GM12875 (cell line): ENCODE measurements around the gene TSEN2.

Source experiments
- H3K4me3 ChIP-seq: one replicate; pipeline ENCODE4 v1.5.1; 2011; ENCODE audit warnings: low read depth, low read length, control low read depth
- TF ChIP-seq, protein P1 (sequence below): IDR thresholded peaks from 2 replicates; pipeline ENCODE4 v1.5.1; 2011; ENCODE audit warnings: low read depth, mild to moderate bottlenecking, control low read depth, inconsistent platforms, low read length, moderate library complexity, borderline replicate concordance; ENCODE audit not compliant: insufficient read depth

TSEN2 gene

DNA sequence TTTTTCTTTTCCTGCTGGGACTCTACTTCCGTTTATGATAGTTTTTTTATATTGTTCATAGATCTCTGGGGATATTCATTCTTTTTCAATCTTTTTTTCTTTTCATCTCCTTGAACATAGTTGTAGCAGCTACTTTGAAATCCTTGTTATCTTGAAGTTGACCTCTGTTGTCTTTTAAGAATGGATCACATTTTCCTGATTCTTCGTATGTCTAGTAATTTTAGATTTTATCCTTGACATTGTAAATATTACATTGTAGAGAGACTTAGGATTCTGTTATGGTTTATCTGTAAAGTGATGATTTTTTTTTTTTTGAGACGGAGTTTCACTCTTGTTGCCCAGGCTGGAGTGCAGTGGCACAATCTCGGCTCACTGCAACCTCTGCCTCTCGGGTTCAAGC is 93.1 kb downstream of the TSEN2 start:
- TF ChIP-seq, protein P1, sequence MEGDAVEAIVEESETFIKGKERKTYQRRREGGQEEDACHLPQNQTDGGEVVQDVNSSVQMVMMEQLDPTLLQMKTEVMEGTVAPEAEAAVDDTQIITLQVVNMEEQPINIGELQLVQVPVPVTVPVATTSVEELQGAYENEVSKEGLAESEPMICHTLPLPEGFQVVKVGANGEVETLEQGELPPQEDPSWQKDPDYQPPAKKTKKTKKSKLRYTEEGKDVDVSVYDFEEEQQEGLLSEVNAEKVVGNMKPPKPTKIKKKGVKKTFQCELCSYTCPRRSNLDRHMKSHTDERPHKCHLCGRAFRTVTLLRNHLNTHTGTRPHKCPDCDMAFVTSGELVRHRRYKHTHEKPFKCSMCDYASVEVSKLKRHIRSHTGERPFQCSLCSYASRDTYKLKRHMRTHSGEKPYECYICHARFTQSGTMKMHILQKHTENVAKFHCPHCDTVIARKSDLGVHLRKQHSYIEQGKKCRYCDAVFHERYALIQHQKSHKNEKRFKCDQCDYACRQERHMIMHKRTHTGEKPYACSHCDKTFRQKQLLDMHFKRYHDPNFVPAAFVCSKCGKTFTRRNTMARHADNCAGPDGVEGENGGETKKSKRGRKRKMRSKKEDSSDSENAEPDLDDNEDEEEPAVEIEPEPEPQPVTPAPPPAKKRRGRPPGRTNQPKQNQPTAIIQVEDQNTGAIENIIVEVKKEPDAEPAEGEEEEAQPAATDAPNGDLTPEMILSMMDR = no peak
- no peak overlapping the region for H3K4me3 ChIP-seq

DNA sequence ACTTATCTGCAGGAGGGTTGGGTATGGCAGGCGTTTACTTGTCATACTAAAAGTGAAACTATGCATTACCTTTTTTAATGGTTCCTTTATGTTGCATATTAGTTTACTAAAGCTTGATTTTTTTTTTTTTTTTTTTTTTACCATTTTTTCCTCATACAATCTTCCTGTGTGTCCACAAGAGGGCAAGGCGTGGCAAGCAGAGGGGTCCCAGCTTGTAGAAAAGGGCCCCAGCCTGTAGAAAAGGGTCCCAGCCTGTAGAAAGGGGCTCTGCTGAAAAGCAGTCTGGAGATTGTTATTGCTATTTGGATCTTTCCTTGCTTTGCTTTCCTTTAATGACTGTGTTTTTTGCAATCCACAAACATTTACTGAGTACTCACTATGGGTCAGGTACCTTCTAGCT is 94.5 kb downstream of the TSEN2 start:
- TF ChIP-seq, protein P1 = no peak
- H3K4me3 ChIP-seq = no peak overlapping the region

DNA sequence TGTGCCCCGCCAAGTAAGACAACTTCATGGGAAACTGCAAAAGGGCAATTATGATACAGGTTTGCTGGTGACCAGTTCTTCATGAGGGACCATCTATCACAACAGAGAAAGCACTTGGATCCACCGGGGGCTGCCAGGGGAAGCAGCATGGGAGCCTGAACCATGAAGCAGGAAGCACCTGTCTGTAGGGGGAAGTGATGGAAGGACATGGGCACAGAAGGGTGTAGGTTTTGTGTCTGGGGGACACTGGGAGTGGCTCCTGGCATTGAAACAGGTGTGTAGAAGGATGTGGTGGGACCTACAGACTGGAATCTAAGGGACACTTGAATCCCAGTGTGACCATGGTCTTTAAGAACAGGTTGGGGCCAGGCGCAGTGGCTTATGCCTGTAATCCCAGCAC is 95.2 kb downstream of the TSEN2 start:
- H3K4me3 ChIP-seq = no peak overlapping the region
- TF ChIP-seq, protein P1 = no peak

DNA sequence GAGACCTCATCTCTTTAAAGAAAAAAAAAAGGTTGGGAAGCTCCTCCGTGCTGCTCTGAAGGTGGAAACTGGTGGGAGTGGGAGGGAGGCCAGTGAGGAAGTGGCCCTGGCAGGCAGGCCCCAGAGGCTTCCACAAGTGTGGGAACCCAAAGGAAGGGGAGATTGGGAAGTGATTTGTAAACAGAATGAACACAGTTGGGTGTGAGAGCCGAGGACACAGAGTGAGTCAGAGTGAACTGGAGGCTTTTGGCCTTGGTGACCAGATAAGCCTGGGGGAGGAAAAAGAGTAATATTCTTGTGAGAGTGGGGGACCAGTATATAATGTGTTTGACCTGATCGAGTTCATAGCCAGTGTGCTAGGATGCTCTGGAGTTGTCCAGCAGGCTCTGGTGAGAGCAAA is 95.6 kb downstream of the TSEN2 start:
- no peak overlapping the region for H3K4me3 ChIP-seq
- TF ChIP-seq, protein P1 = no peak

DNA sequence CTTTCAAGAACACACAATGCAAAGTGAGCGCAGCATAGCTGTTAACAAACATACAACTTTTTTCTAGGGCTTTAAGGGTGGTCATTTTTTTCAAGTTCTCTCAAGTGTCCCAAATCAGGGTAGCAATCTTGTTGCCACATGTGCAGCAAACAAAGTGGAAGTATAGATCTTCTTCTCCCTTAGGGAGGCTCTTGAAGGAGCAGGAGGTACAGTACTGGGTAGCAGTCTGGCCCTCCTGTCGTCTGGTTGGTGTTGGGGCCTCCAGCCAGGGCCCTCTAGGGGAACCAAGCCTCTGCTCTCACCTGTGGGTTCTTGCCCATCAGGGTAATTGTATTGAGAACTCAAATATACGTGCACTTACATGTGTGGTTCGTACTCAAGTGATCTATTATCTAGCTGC is 98.5 kb downstream of the TSEN2 start:
- no peak overlapping the region for H3K4me3 ChIP-seq
- TF ChIP-seq, protein P1 = no peak
